Measurements from ENCODE around the gene CACNA1B.

- TF ChIP-seq CTCF (IDR thresholded peaks at IDR 0.05) (no peak), POLR2A (IDR thresholded peaks at IDR 0.05) (no peak)
Observed at GRCh38 chr9:138064547-138064946, 187.0 kb downstream of the CACNA1B start.

All from suprapubic skin (tissue), 3 donors.